Liver (tissue), 9 donors: ENCODE results near the gene IRGQ. TPM values are rescaled to one million over a fixed set of nuclear protein-coding genes. Genes with fewer than 3 reads are reported as not detected.

Experiments
- DNase-seq: peaks from one replicate; pipeline ENCODE4 v3.0.0-alpha.2; 2017; ENCODE audit warnings: low spot score
- H3K27ac ChIP-seq, 2 donors: one replicate each; pipeline ENCODE4 v1.7.0; 2013; ENCODE audit warnings: inconsistent platforms in 2 of 2, low read length in 2 of 2, control low read depth in 1 of 2, low read depth in 1 of 2, mild to moderate bottlenecking in 1 of 2
- H3K27me3 ChIP-seq, 4 donors: one replicate each; pipeline versions ENCODE4 v1.6.1 to v1.7.0; 2013; ENCODE audit warnings: low read length in 3 of 4, inconsistent platforms in 1 of 4, mild to moderate bottlenecking in 1 of 4, moderate library complexity in 1 of 4; ENCODE audit not compliant: control insufficient read depth in 4 of 4, insufficient read depth in 4 of 4
- H3K36me3 ChIP-seq, 4 donors: one replicate each; pipeline versions ENCODE4 v1.6.1 to v1.7.0; 2013; ENCODE audit warnings: low read length in 3 of 4, mild to moderate bottlenecking in 3 of 4, low read depth in 1 of 4, moderate library complexity in 1 of 4; ENCODE audit not compliant: control insufficient read depth in 4 of 4, insufficient read depth in 3 of 4
- H3K4me1 ChIP-seq, 4 donors: one replicate each; pipeline versions ENCODE4 v1.6.1 to v1.7.0; 2013; ENCODE audit warnings: low read length in 3 of 4, mild to moderate bottlenecking in 3 of 4, moderate library complexity in 1 of 4; ENCODE audit not compliant: control insufficient read depth in 4 of 4, insufficient read depth in 4 of 4
- H3K4me3 ChIP-seq, 3 donors: one replicate each; pipeline versions ENCODE4 v1.6.1 to v1.7.0; 2013; ENCODE audit warnings: low read length in 3 of 3, control low read depth in 1 of 3, low read depth in 1 of 3, mild to moderate bottlenecking in 1 of 3
- H3K9ac ChIP-seq, 2 donors: one replicate each; pipeline ENCODE4 v1.7.0; 2013; ENCODE audit warnings: low read length in 2 of 2, mild to moderate bottlenecking in 2 of 2, moderate library complexity in 2 of 2, control low read depth in 1 of 2, low read depth in 1 of 2
- H3K9me3 ChIP-seq, 4 donors: one replicate each; pipeline versions ENCODE4 v1.6.1 to v1.7.0; 2013; ENCODE audit warnings: low read length in 3 of 4; ENCODE audit not compliant: control insufficient read depth in 4 of 4
- EGR1 ChIP-seq, 2 donors: IDR thresholded peaks; 2 replicates each; pipeline ENCODE4 v1.6.1; 2016 to 2018; ENCODE audit warnings: antibody characterized with exemption in 2 of 2, low read depth in 2 of 2
- FOXA1 ChIP-seq: IDR thresholded peaks from 2 replicates; pipeline ENCODE4 v1.6.1; 2016; ENCODE audit warnings: antibody characterized with exemption
- FOXA2 ChIP-seq: IDR thresholded peaks from 2 replicates; pipeline ENCODE4 v1.6.1; 2016; ENCODE audit warnings: antibody characterized with exemption
- GABPA ChIP-seq, 2 donors: IDR thresholded peaks in 1 of 2; conservative IDR thresholded peaks in 1 of 2; 2 replicates each; pipeline ENCODE4 v1.6.1; 2016; ENCODE audit warnings: antibody characterized with exemption in 2 of 2, mild to moderate bottlenecking in 1 of 2, moderate library complexity in 1 of 2
- HNF4A ChIP-seq, 2 donors: conservative IDR thresholded peaks; 2 replicates each; pipeline ENCODE4 v1.6.1; 2016; ENCODE audit warnings: antibody characterized with exemption in 2 of 2, mild to moderate bottlenecking in 2 of 2
- HNF4G ChIP-seq: IDR thresholded peaks from 2 replicates; pipeline ENCODE4 v1.6.1; 2016; ENCODE audit warnings: antibody characterized with exemption
- JUND ChIP-seq, 2 donors: IDR thresholded peaks; 2 replicates each; pipeline ENCODE4 v1.6.1; 2016; ENCODE audit warnings: antibody characterized with exemption in 2 of 2
- NR2F2 ChIP-seq: IDR thresholded peaks from 2 replicates; pipeline ENCODE4 v1.6.1; 2016; ENCODE audit warnings: antibody characterized with exemption
- RAD21 ChIP-seq, 2 donors: IDR thresholded peaks; 2 replicates each; pipeline ENCODE4 v1.6.1; 2016; ENCODE audit warnings: antibody characterized with exemption in 2 of 2, mild to moderate bottlenecking in 2 of 2
- RXRA ChIP-seq, 2 donors: IDR thresholded peaks; 2 replicates each; pipeline ENCODE4 v1.6.1; 2017 to 2018; ENCODE audit warnings: antibody characterized with exemption in 2 of 2, mild to moderate bottlenecking in 1 of 2
- SP1 ChIP-seq: IDR thresholded peaks from 2 replicates; pipeline ENCODE4 v1.6.1; 2018; ENCODE audit warnings: antibody characterized with exemption, mild to moderate bottlenecking
- TAF1 ChIP-seq: conservative IDR thresholded peaks from 2 replicates; pipeline ENCODE4 v1.6.1; 2016; ENCODE audit warnings: antibody characterized with exemption, mild to moderate bottlenecking
- YY1 ChIP-seq: IDR thresholded peaks from 2 replicates; pipeline ENCODE4 v1.6.1; 2016; ENCODE audit warnings: antibody characterized with exemption, mild to moderate bottlenecking
- WGBS: extraction: QIAGEN DNeasy Blood & Tissue Kit; methylation state at CpG from one replicate; pipeline ENCODE4 v1.1.7; 2013; 5-methylcytosine and 5-hydroxymethylcytosine counted together
- polyA plus RNA-seq, 2 donors: library from polyadenylated mRNA; stranded (reverse) in 1 of 2; unstranded in 1 of 2; fragments of 200-250 nt in 1 of 2; fragments of >200 nt in 1 of 2; fragmentation: Nextera tagmentation in 1 of 2; extraction: Ambion mirVana in 1 of 2; gene quantifications; one replicate each; pipeline versions ENCODE4 v1.2.1 to v1.2.3, GENCODE V29; 2013 to 2015
- total RNA-seq, 2 donors: library from RNA; depleted of rRNA; stranded (reverse); fragments of >200 nt; gene quantifications; one replicate each; pipeline ENCODE4 v1.2.3, GENCODE V29; 2014
- TF ChIP-seq, protein P1 (sequence below): IDR thresholded peaks from 2 replicates; pipeline ENCODE4 v1.6.1; 2016; ENCODE audit warnings: antibody characterized with exemption
- TF ChIP-seq, protein P2 (sequence below): IDR thresholded peaks from 2 replicates; pipeline ENCODE4 v1.6.1; 2016; ENCODE audit warnings: antibody characterized with exemption, mild to moderate bottlenecking
- TF ChIP-seq, protein P3 (sequence below): fragments of 150-350 bp; IDR thresholded peaks from 2 replicates; pipeline ENCODE4 v1.5.1; 2017; ENCODE audit warnings: improper control_type of control experiment, low read depth, low read length; ENCODE audit not compliant: missing input control
- TF ChIP-seq, protein P4 (sequence below): IDR thresholded peaks from 2 replicates; pipeline ENCODE4 v1.6.1; 2016; ENCODE audit warnings: antibody characterized with exemption
- TF ChIP-seq, protein P5 (sequence below): IDR thresholded peaks from 2 replicates; pipeline ENCODE4 v1.6.1; 2016; ENCODE audit warnings: antibody characterized with exemption
- donor health status: healthy.
- donor health status: healthy.
- donor health status: healthy.
- donor health status: healthy.
- donor health status: healthy.

The IRGQ gene
- total and polyA plus RNA-seq, 4 donors = 2.8 to 15.5 (median 5.2) TPM

DNA sequence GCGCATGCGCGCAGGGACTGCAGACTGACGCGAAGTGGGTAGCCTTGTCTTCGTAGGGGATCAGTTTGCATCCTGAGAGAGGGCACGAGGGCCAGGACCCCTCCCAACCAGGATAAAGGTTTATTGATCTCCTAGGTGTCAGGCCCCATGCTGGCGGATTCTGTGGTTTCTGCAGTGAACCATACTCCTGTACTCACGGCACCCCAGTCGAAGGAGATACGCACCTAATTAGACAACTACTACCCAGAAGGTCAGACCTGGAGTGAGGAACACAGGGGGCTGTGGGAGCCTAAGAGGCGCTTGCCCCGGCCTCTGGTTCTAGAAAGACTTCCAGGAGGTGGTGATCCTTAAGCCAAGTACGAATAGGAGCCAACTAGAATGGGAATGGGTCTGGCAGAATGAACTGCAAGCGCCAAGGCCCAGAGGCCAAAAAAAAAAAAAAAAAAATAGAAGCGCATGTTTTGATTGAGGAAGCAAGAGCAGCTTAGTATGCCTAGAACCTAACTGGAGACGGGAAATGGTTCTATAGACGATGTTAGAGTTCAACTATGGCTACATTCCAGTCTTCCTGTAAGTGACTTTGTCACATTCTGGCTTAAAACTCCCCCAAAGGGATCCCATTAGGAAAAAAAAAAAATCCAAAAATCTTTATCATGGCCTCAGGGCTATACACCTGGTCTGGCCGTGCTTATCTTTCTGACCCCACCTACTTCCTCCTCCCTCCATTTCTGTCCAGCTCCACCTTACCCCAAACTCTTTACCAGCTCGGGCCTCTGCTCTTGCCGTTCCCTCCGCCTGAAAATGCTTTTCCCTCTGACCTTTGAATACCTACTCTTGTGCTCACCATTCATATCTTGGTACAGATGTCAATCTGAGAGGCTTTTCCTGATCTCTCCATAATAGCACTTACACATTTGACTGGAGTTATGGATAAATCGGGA lies 24.4 kb upstream of the IRGQ start:
- Histone ChIP-seq H3K27me3 (no peaks in the 10 kb centered on the region), H3K9ac (peak overlapping the region; percentile 56 to 96), H3K9me3 (no peaks in the 10 kb centered on the region), H3K4me3 (peak overlapping the region; percentile 70 to 100 (median 93)), H3K27ac (peak overlapping the region; percentile 83 to 91), H3K36me3 (no peaks in the 10 kb centered on the region), H3K4me1 (peaks cover 0 to 16% (median 11%) of the 10 kb centered on the region in 4 donors)
- 50% methylated on average over 23 of the region's 23 CpGs for WGBS
- DNase-seq = no peak
- TF ChIP-seq FOXA2 (no peak), RAD21 (IDR thresholded peaks at IDR 0.05) (no peak), JUND (IDR thresholded peaks at IDR 0.05) (no peak), FOXA1 (no peak), GABPA (IDR thresholded peaks at IDR 0.05 in 1 of 2, conservative IDR thresholded peaks at IDR 0.05 in 1 of 2) (no peak), SP1 (no peak), EGR1 (IDR thresholded peaks at IDR 0.05; ENCODE audit: low read depth in 2 of 2) (no peak), TAF1 (no peak), RXRA (IDR thresholded peaks at IDR 0.05) (no peak), HNF4G (no peak), YY1 (no peak), NR2F2 (no peak), HNF4A (conservative IDR thresholded peaks at IDR 0.05) (no peak)
- TF ChIP-seq, protein P1, sequence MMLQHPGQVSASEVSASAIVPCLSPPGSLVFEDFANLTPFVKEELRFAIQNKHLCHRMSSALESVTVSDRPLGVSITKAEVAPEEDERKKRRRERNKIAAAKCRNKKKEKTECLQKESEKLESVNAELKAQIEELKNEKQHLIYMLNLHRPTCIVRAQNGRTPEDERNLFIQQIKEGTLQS = no peak
- TF ChIP-seq, protein P2, sequence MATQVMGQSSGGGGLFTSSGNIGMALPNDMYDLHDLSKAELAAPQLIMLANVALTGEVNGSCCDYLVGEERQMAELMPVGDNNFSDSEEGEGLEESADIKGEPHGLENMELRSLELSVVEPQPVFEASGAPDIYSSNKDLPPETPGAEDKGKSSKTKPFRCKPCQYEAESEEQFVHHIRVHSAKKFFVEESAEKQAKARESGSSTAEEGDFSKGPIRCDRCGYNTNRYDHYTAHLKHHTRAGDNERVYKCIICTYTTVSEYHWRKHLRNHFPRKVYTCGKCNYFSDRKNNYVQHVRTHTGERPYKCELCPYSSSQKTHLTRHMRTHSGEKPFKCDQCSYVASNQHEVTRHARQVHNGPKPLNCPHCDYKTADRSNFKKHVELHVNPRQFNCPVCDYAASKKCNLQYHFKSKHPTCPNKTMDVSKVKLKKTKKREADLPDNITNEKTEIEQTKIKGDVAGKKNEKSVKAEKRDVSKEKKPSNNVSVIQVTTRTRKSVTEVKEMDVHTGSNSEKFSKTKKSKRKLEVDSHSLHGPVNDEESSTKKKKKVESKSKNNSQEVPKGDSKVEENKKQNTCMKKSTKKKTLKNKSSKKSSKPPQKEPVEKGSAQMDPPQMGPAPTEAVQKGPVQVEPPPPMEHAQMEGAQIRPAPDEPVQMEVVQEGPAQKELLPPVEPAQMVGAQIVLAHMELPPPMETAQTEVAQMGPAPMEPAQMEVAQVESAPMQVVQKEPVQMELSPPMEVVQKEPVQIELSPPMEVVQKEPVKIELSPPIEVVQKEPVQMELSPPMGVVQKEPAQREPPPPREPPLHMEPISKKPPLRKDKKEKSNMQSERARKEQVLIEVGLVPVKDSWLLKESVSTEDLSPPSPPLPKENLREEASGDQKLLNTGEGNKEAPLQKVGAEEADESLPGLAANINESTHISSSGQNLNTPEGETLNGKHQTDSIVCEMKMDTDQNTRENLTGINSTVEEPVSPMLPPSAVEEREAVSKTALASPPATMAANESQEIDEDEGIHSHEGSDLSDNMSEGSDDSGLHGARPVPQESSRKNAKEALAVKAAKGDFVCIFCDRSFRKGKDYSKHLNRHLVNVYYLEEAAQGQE = no peak
- TF ChIP-seq, protein P3, sequence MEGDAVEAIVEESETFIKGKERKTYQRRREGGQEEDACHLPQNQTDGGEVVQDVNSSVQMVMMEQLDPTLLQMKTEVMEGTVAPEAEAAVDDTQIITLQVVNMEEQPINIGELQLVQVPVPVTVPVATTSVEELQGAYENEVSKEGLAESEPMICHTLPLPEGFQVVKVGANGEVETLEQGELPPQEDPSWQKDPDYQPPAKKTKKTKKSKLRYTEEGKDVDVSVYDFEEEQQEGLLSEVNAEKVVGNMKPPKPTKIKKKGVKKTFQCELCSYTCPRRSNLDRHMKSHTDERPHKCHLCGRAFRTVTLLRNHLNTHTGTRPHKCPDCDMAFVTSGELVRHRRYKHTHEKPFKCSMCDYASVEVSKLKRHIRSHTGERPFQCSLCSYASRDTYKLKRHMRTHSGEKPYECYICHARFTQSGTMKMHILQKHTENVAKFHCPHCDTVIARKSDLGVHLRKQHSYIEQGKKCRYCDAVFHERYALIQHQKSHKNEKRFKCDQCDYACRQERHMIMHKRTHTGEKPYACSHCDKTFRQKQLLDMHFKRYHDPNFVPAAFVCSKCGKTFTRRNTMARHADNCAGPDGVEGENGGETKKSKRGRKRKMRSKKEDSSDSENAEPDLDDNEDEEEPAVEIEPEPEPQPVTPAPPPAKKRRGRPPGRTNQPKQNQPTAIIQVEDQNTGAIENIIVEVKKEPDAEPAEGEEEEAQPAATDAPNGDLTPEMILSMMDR = no peak
- TF ChIP-seq, protein P4, sequence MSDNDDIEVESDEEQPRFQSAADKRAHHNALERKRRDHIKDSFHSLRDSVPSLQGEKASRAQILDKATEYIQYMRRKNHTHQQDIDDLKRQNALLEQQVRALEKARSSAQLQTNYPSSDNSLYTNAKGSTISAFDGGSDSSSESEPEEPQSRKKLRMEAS = no peak
- TF ChIP-seq, protein P5, sequence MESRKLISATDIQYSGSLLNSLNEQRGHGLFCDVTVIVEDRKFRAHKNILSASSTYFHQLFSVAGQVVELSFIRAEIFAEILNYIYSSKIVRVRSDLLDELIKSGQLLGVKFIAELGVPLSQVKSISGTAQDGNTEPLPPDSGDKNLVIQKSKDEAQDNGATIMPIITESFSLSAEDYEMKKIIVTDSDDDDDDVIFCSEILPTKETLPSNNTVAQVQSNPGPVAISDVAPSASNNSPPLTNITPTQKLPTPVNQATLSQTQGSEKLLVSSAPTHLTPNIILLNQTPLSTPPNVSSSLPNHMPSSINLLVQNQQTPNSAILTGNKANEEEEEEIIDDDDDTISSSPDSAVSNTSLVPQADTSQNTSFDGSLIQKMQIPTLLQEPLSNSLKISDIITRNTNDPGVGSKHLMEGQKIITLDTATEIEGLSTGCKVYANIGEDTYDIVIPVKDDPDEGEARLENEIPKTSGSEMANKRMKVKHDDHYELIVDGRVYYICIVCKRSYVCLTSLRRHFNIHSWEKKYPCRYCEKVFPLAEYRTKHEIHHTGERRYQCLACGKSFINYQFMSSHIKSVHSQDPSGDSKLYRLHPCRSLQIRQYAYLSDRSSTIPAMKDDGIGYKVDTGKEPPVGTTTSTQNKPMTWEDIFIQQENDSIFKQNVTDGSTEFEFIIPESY = no peak
